ENCODE results near the gene INPP5F.

DNA sequence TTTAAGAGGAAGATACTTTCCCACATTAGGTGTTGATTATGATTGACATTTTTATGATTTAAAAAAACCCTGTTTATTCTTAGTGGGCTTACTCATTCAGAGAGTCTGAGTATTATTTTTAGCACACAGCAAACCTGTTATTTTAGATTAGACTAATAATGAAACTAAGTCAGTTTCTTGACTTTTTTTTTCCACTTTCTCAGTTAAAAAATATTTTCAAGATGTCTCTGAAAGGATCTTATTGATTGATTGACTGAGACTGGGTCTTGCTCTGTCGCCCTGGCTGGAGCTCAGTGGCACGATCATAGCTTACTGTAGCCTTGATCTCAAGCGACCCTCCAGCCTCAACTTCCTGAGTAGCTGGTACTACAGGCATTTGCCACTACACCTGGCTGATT is 20.4 kb upstream of the INPP5F start:
- TF ChIP-seq POLR2A (IDR thresholded peaks at IDR 0.05; ENCODE audit: low read length) (no peak), GATA1 (IDR thresholded peaks at IDR 0.05; ENCODE audit: low read depth, low read length) (no peak)
